SU-DHL-6 (cell line): ENCODE results near the gene COQ8A.

Experiments used
- H2AFZ ChIP-seq: fragments of 200-600 bp; sonication (generic); 2 replicates; pipeline ENCODE4 v1.6.1; 2014; ENCODE audit warnings: low read depth, mild to moderate bottlenecking, moderate library complexity, mixed read lengths, antibody characterized with exemption, low read length; ENCODE audit not compliant: severe bottlenecking
- H3F3A ChIP-seq: fragments of 200-600 bp; shearing (Covaris generic); 2 replicates; pipeline ENCODE4 v1.6.0; 2016; ENCODE audit warnings: antibody characterized with exemption, mild to moderate bottlenecking; ENCODE audit not compliant: insufficient read depth
- H3K27ac ChIP-seq: fragments of 200-600 bp; sonication (generic); 2 replicates; pipeline ENCODE4 v1.5.1; 2016; ENCODE audit warnings: low read depth, mild to moderate bottlenecking, low read length, moderate library complexity, mixed read lengths
- H3K27me3 ChIP-seq: fragments of 200-600 bp; sonication (generic), shearing (Covaris generic); 2 replicates; pipeline ENCODE4 v1.6.0; 2014; ENCODE audit warnings: mild to moderate bottlenecking, low read length
- H3K36me3 ChIP-seq: fragments of 200-600 bp; sonication (generic); 2 replicates; pipeline ENCODE4 v1.6.1; 2014; ENCODE audit warnings: mild to moderate bottlenecking, low read length, mixed read lengths
- H3K4me2 ChIP-seq: fragments of 300-600, 200-600 bp; shearing (Covaris generic), sonication (generic); 2 replicates; pipeline ENCODE4 v1.6.0; 2014; ENCODE audit warnings: low read length, low read depth, mild to moderate bottlenecking; ENCODE audit not compliant: poor library complexity, severe bottlenecking
- H3K4me3 ChIP-seq: fragments of 200-600 bp; sonication (generic); 2 replicates; pipeline ENCODE4 v1.5.1; 2014; ENCODE audit warnings: antibody characterized with exemption, low read length, mild to moderate bottlenecking, mixed read lengths; ENCODE audit not compliant: insufficient read depth, poor library complexity, severe bottlenecking
- H3K79me2 ChIP-seq: fragments of 200-600 bp; sonication (generic); 2 replicates; pipeline ENCODE4 v1.6.1; 2014; ENCODE audit warnings: mild to moderate bottlenecking, low read length, moderate library complexity; ENCODE audit not compliant: insufficient read depth
- H3K9ac ChIP-seq: fragments of 200-600 bp; sonication (generic); 2 replicates; pipeline ENCODE4 v1.7.0; 2014; ENCODE audit warnings: mild to moderate bottlenecking, low read length
- H3K9me2 ChIP-seq: fragments of 200-600 bp; sonication (generic); replicated peaks from 2 replicates; pipeline ENCODE4 v1.6.1; 2014; ENCODE audit warnings: low read length; ENCODE audit not compliant: insufficient read depth
- H3K9me3 ChIP-seq: fragments of 200-600 bp; sonication (generic); 2 replicates; pipeline ENCODE4 v1.6.1; 2014; ENCODE audit warnings: low read length, mixed read lengths; ENCODE audit not compliant: insufficient read depth
- H4K20me1 ChIP-seq: fragments of 200-600 bp; sonication (generic); 2 replicates; pipeline ENCODE4 v1.6.1; 2014; ENCODE audit warnings: low read depth, mild to moderate bottlenecking, antibody characterized with exemption, low read length, moderate library complexity, mixed read lengths
- CTCF ChIP-seq: fragments of 200-600 bp; sonication (generic); IDR thresholded peaks from one replicate; pipeline ENCODE4 v1.5.1; 2017; ENCODE audit warnings: antibody characterized with exemption, mild to moderate bottlenecking, low read length, moderate library complexity; ENCODE audit not compliant: insufficient read depth, poor library complexity, severe bottlenecking
- EZH2phosphoT487 ChIP-seq: fragments of 200-600 bp; sonication (generic), shearing (Covaris generic); conservative IDR thresholded peaks from 2 replicates; pipeline ENCODE4 v1.6.1; 2018; ENCODE audit warnings: mild to moderate bottlenecking, antibody characterized with exemption, low read length, moderate library complexity, mixed read lengths

COQ8A gene

GRCh38 chr1:226977643-226978431 lies 37.7 kb downstream of the COQ8A start:
- no peak overlapping the region for H3K4me3 ChIP-seq
- no peaks in the 10 kb centered on the region for H3K9me2 ChIP-seq
- H3K9me3 ChIP-seq: no peaks in the 10 kb centered on the region
- H3F3A ChIP-seq: no peaks in the 10 kb centered on the region
- H3K27ac ChIP-seq: no peak overlapping the region
- H3K4me2 ChIP-seq: no peak overlapping the region
- no peaks in the 10 kb centered on the region for H3K36me3 ChIP-seq
- H4K20me1 ChIP-seq: no peaks in the 10 kb centered on the region
- H3K9ac ChIP-seq: no peak overlapping the region
- H3K79me2 ChIP-seq: no peaks in the 10 kb centered on the region
- no peak for TF ChIP-seq EZH2phosphoT487
- no peak for TF ChIP-seq CTCF
- no peaks in the 10 kb centered on the region for H3K27me3 ChIP-seq
- H2AFZ ChIP-seq: no peak overlapping the region

- H3K4me3 ChIP-seq: no peak overlapping the region
- no peak for TF ChIP-seq CTCF
- no peak for TF ChIP-seq EZH2phosphoT487
Observed at GRCh38 chr1:226978432-226979114, 38.5 kb downstream of the COQ8A start.

GRCh38 chr1:226979115-226979516 lies 39.0 kb downstream of the COQ8A start:
- Histone ChIP-seq H3K4me3 (no peak overlapping the region), H3K9me2 (no peaks in the 10 kb centered on the region), H2AFZ (no peak overlapping the region), H3K4me2 (no peak overlapping the region), H3K36me3 (no peaks in the 10 kb centered on the region), H4K20me1 (no peaks in the 10 kb centered on the region), H3K27ac (no peak overlapping the region), H3K27me3 (no peaks in the 10 kb centered on the region), H3K9ac (no peak overlapping the region), H3K9me3 (no peaks in the 10 kb centered on the region), H3K79me2 (no peaks in the 10 kb centered on the region), H3F3A (no peaks in the 10 kb centered on the region)
- TF ChIP-seq EZH2phosphoT487 (no peak), CTCF (no peak)

More at GRCh38 chr1:226978432-226979114, 38.5 kb downstream of the COQ8A start:
- no peaks in the 10 kb centered on the region for H3K27me3 ChIP-seq
- H4K20me1 ChIP-seq: no peaks in the 10 kb centered on the region
- H3F3A ChIP-seq: no peaks in the 10 kb centered on the region
- H3K79me2 ChIP-seq: no peaks in the 10 kb centered on the region
- no peaks in the 10 kb centered on the region for H3K9me2 ChIP-seq
- no peak overlapping the region for H3K9ac ChIP-seq
- no peak overlapping the region for H3K4me2 ChIP-seq
- no peak overlapping the region for H3K27ac ChIP-seq
- H3K9me3 ChIP-seq: no peaks in the 10 kb centered on the region
- no peaks in the 10 kb centered on the region for H3K36me3 ChIP-seq
- H2AFZ ChIP-seq: no peak overlapping the region
